CD14-positive monocyte (primary cell): ENCODE measurements around the gene FAM53A. TPM values are rescaled to one million over a fixed set of nuclear protein-coding genes. Genes with fewer than 3 reads are reported as not detected.

Source experiments
- DNase-seq, 3 donors: peaks; one replicate each; pipeline ENCODE4 v3.0.0-alpha.2; 2011 to 2022
- H2AFZ ChIP-seq: 2 replicates; pipeline ENCODE4 v1.6.0; 2012; ENCODE audit warnings: mild to moderate bottlenecking, low read depth, low read length, inconsistent platforms; ENCODE audit not compliant: insufficient read depth, poor library complexity, severe bottlenecking
- H3K27ac ChIP-seq, 2 donors: 1 replicate in 1 of 2; 2 replicates in 1 of 2; pipeline ENCODE4 v1.5.1; 2012 to 2013; ENCODE audit warnings: low read length in 2 of 2, control low read depth in 1 of 2, inconsistent platforms in 1 of 2, low read depth in 1 of 2, mild to moderate bottlenecking in 1 of 2
- H3K27me3 ChIP-seq, 2 donors: one replicate each; pipeline versions ENCODE4 v1.6.0 to v1.6.1; 2011 to 2013; ENCODE audit warnings: low read length in 2 of 2; ENCODE audit not compliant: control insufficient read depth in 2 of 2, insufficient read depth in 2 of 2
- H3K36me3 ChIP-seq, 2 donors: replicated peaks in 1 of 2; 1 replicate in 1 of 2; 2 replicates in 1 of 2; pipeline versions ENCODE4 v1.5.1 to v1.6.1; 2012 to 2013; ENCODE audit warnings: low read length in 2 of 2, control low read depth in 1 of 2, inconsistent platforms in 1 of 2, mild to moderate bottlenecking in 1 of 2; ENCODE audit not compliant: insufficient read depth in 2 of 2, control insufficient read depth in 1 of 2
- H3K4me1 ChIP-seq, 2 donors: 1 replicate in 1 of 2; 2 replicates in 1 of 2; pipeline versions ENCODE4 v1.5.1 to v1.6.1; 2012 to 2013; ENCODE audit warnings: low read length in 2 of 2, control low read depth in 1 of 2, inconsistent platforms in 1 of 2, mild to moderate bottlenecking in 1 of 2, moderate library complexity in 1 of 2; ENCODE audit not compliant: insufficient read depth in 2 of 2, control insufficient read depth in 1 of 2
- H3K4me2 ChIP-seq: replicated peaks from 2 replicates; pipeline ENCODE3; 2012; ENCODE audit warnings: low read length, moderate library complexity, mild to moderate bottlenecking; ENCODE audit not compliant: poor library complexity, severe bottlenecking; ENCODE audit errors: extremely low read depth
- H3K4me3 ChIP-seq, 3 experiments: fragments of 200-600 bp in 1 of 3; sonication (generic) in 1 of 3; replicated peaks in 1 of 3; 1 replicate in 2 of 3; 2 replicates in 1 of 3; pipeline ENCODE4 v1.5.1; 2011 to 2013; ENCODE audit warnings: low read length in 3 of 3, mild to moderate bottlenecking in 3 of 3, control low read depth in 2 of 3, low read depth in 2 of 3, inconsistent platforms in 1 of 3, moderate library complexity in 1 of 3
- H3K79me2 ChIP-seq: 2 replicates; pipeline ENCODE4 v1.6.0; 2012; ENCODE audit warnings: mild to moderate bottlenecking, control low read depth, inconsistent platforms, low read length, moderate library complexity; ENCODE audit not compliant: insufficient read depth
- H3K9ac ChIP-seq: 2 replicates; pipeline ENCODE4 v1.6.0; 2017; ENCODE audit warnings: low read length, mild to moderate bottlenecking; ENCODE audit not compliant: insufficient read depth, poor library complexity, severe bottlenecking
- H3K9me3 ChIP-seq, 2 donors: replicated peaks in 1 of 2; 1 replicate in 1 of 2; 2 replicates in 1 of 2; pipeline versions ENCODE4 v1.5.1 to v1.6.1; 2012 to 2013; ENCODE audit warnings: low read length in 2 of 2, control low read depth in 1 of 2; ENCODE audit not compliant: control insufficient read depth in 1 of 2, insufficient read depth in 1 of 2
- H4K20me1 ChIP-seq: 2 replicates; pipeline ENCODE4 v1.6.0; 2012; ENCODE audit warnings: mild to moderate bottlenecking, low read length, control low read depth, moderate library complexity; ENCODE audit not compliant: insufficient read depth
- H3K27ac Mint-ChIP-seq, 7 donors: one replicate each; pipeline ENCODE4 v1.8.0; 2020; ENCODE audit warnings: mild to moderate bottlenecking in 7 of 7, mixed read lengths in 7 of 7, moderate library complexity in 6 of 7, inconsistent platforms in 2 of 7
- H3K27me3 Mint-ChIP-seq, 3 donors: one replicate each; pipeline ENCODE4 v1.8.0; 2021 to 2022; ENCODE audit warnings: low read depth in 3 of 3, mild to moderate bottlenecking in 3 of 3, mixed read lengths in 3 of 3, moderate library complexity in 3 of 3, inconsistent platforms in 1 of 3
- H3K36me3 Mint-ChIP-seq, 2 donors: one replicate each; pipeline ENCODE4 v1.8.0; 2020; ENCODE audit warnings: mixed read lengths in 2 of 2, inconsistent platforms in 1 of 2, mild to moderate bottlenecking in 1 of 2
- H3K4me1 Mint-ChIP-seq: one replicate; pipeline ENCODE4 v1.8.0; 2020; ENCODE audit warnings: mild to moderate bottlenecking, mixed read lengths
- H3K4me3 Mint-ChIP-seq, 2 donors: one replicate each; pipeline ENCODE4 v1.8.0; 2020; ENCODE audit warnings: mild to moderate bottlenecking in 2 of 2, mixed read lengths in 2 of 2, moderate library complexity in 1 of 2
- H3K9me3 Mint-ChIP-seq, 7 donors: one replicate each; pipeline ENCODE4 v1.8.0; 2020 to 2022; ENCODE audit warnings: mixed read lengths in 7 of 7, mild to moderate bottlenecking in 6 of 7, moderate library complexity in 6 of 7, inconsistent platforms in 2 of 7
- CTCF ChIP-seq: fragments of 200-600 bp; IDR thresholded peaks from one replicate; pipeline ENCODE4 v1.8.0; 2022; ENCODE audit warnings: antibody characterized with exemption, mild to moderate bottlenecking
- WGBS: methylation state at CpG from one replicate; pipeline ENCODE4 v1.1.5; 2013; ENCODE audit warnings: missing lambda C conversion rate; ENCODE audit not compliant: insufficient coverage; 5-methylcytosine and 5-hydroxymethylcytosine counted together
- intact Hi-C, 2 donors: fragments of 100-400 bp; cut with micrococcal nuclease; formaldehyde crosslinking; loops; one replicate each; pipeline versions ENCODE4 v1.15.0 to v1.15.1; 2023
- polyA plus RNA-seq, 3 donors: library from polyadenylated mRNA; depleted of rRNA in 1 of 3; unstranded in 2 of 3; stranded (reverse) in 1 of 3; fragments of 300-500 nt in 2 of 3; fragments of >200 nt in 1 of 3; fragmentation: Illumina TruSeq in 2 of 3; gene quantifications; 1 replicate in 2 of 3; 2 replicates in 1 of 3; pipeline ENCODE4 v1.2.3, GENCODE V29; 2012 to 2021

Gene FAM53A
- polyA plus RNA-seq, 3 donors: 0.40 to 0.82 (median 0.76) TPM

GRCh38 chr4:1711571-1712215, 27.6 kb upstream of the FAM53A start:
- intact Hi-C loops: loop anchor here (1.0 to 10.0 kb wide), 5 partner anchors 10 to 553 kb away; partner anchors contain the start of genes FAM53A (in 1 of the 2), LETM1 (in 1 of the 2), MXD4 (in 1 of the 2) and TACC3 (in 1 of the 2)
- H3K27me3 ChIP-seq: no peaks in the 10 kb centered on the region
- H3K79me2 ChIP-seq: peaks cover 90% of the 10 kb centered on the region
- peak overlapping the region; percentile 94 for H3K4me2 ChIP-seq
- H3K36me3 ChIP-seq: peaks cover 12 to 13% of the 10 kb centered on the region in 2 donors
- under 1% methylated on average over 78 of the region's 85 CpGs for WGBS
- no peaks in the 10 kb centered on the region for H3K9me3 Mint-ChIP-seq
- no peaks in the 10 kb centered on the region for H3K9me3 ChIP-seq
- peak overlapping the region; percentile 59 to 92 for H3K27ac ChIP-seq
- H3K36me3 Mint-ChIP-seq: peaks cover 9 to 33% of the 10 kb centered on the region in 2 donors
- peaks cover 54% of the 10 kb centered on the region for H4K20me1 ChIP-seq
- TF ChIP-seq CTCF: no peak
- H3K4me1 ChIP-seq: peaks cover 48 to 56% of the 10 kb centered on the region in 2 donors
- peak overlapping the region; percentile 90 to 97 (median 93) for H3K27ac Mint-ChIP-seq
- H3K9ac ChIP-seq: peak overlapping the region; percentile 96
- peak overlapping the region; percentile 58 to 91 (median 61) for H3K4me3 ChIP-seq
- H3K4me3 Mint-ChIP-seq: peak overlapping the region; percentile 97
- peak overlapping the region; percentile 80 for H2AFZ ChIP-seq
- peaks cover 59% of the 10 kb centered on the region for H3K4me1 Mint-ChIP-seq
- peak; percentile 23 to 38 (median 38) for DNase-seq
- H3K27me3 Mint-ChIP-seq: no peaks in the 10 kb centered on the region

- DNase-seq: no peak
- Mint-ChIP-seq H3K4me1 (peaks cover 57% of the 10 kb centered on the region), H3K4me3 (peak overlapping the region; percentile 97), H3K9me3 (no peaks in the 10 kb centered on the region), H3K36me3 (peaks cover 13 to 33% of the 10 kb centered on the region in 2 donors), H3K27me3 (no peaks in the 10 kb centered on the region), H3K27ac (peak overlapping the region; percentile 81 to 93 (median 92))
- peak overlapping the region; percentile 59 to 92 for H3K27ac ChIP-seq
- intact Hi-C loops: loop anchor here in 1 of 2 donors (5.0 to 10.0 kb wide), 3 partner anchors 126 to 554 kb away; partner anchors contain the start of genes LETM1 and MXD4
- 18% methylated on average over 22 of the region's 22 CpGs for WGBS
- TF ChIP-seq CTCF: no peak
- H4K20me1 ChIP-seq: peaks cover 52% of the 10 kb centered on the region
- H3K79me2 ChIP-seq: peaks cover 90% of the 10 kb centered on the region
- peak overlapping the region; percentile 58 to 91 (median 61) for H3K4me3 ChIP-seq
- peak overlapping the region; percentile 94 for H3K4me2 ChIP-seq
- H3K9me3 ChIP-seq: no peaks in the 10 kb centered on the region
- H3K36me3 ChIP-seq: peaks cover 11% of the 10 kb centered on the region in 2 donors
- peak overlapping the region; percentile 80 for H2AFZ ChIP-seq
- no peaks in the 10 kb centered on the region for H3K27me3 ChIP-seq
- peak overlapping the region; percentile 96 for H3K9ac ChIP-seq
- H3K4me1 ChIP-seq: peaks cover 46 to 50% of the 10 kb centered on the region in 2 donors
These were observed 27.0 kb upstream of the FAM53A start for GRCh38 chr4:1711055-1711570.
